Ishikawa (cell line): ENCODE results near the gene AGXT.

ENCODE experiments used
- CEBPB ChIP-seq: IDR thresholded peaks from 2 replicates; pipeline ENCODE4 v1.6.1; 2012
- CREB1 ChIP-seq: IDR thresholded peaks from 2 replicates; pipeline ENCODE4 v1.6.1; 2012; ENCODE audit warnings: low read depth
- EGR1 ChIP-seq: IDR thresholded peaks from 2 replicates; pipeline ENCODE4 v1.6.1; 2012
- EP300 ChIP-seq: IDR thresholded peaks from 2 replicates; pipeline ENCODE4 v1.6.1; 2012; ENCODE audit warnings: borderline replicate concordance
- FOXM1 ChIP-seq: IDR thresholded peaks from 2 replicates; pipeline ENCODE4 v1.6.1; 2012; ENCODE audit warnings: low read depth, borderline replicate concordance
- MAX ChIP-seq: IDR thresholded peaks from 2 replicates; pipeline ENCODE4 v1.6.1; 2012
- NFIC ChIP-seq: IDR thresholded peaks from 2 replicates; pipeline ENCODE4 v1.6.1; 2012
- RAD21 ChIP-seq: IDR thresholded peaks from 2 replicates; pipeline ENCODE4 v1.6.1; 2012; ENCODE audit warnings: low read depth
- REST ChIP-seq: IDR thresholded peaks from 2 replicates; pipeline ENCODE4 v1.6.1; 2012; ENCODE audit warnings: low read depth, mild to moderate bottlenecking
- TAF1 ChIP-seq: IDR thresholded peaks from 2 replicates; pipeline ENCODE4 v1.6.1; 2012; ENCODE audit warnings: low read depth, mild to moderate bottlenecking
- TCF12 ChIP-seq: IDR thresholded peaks from 2 replicates; pipeline ENCODE4 v1.6.1; 2012; ENCODE audit warnings: low read depth
- TEAD4 ChIP-seq: IDR thresholded peaks from 2 replicates; pipeline ENCODE4 v1.6.1; 2012
- USF1 ChIP-seq: IDR thresholded peaks from 2 replicates; pipeline ENCODE4 v1.6.1; 2012
- YY1 ChIP-seq: IDR thresholded peaks from 2 replicates; pipeline ENCODE4 v1.6.1; 2012; ENCODE audit warnings: low read depth
- ZBTB7A ChIP-seq: IDR thresholded peaks from 2 replicates; pipeline ENCODE4 v1.6.1; 2012; ENCODE audit warnings: low read depth

AGXT gene

GRCh38 chr2:240876035-240876474 lies 7.4 kb downstream of the AGXT start:
- TF ChIP-seq NFIC (no peak), USF1 (no peak), ZBTB7A (no peak), TAF1 (no peak), TCF12 (no peak), CEBPB (no peak), REST (no peak), TEAD4 (no peak), FOXM1 (no peak), EGR1 (no peak), RAD21 (no peak)

GRCh38 chr2:240876475-240877251 lies 8.0 kb downstream of the AGXT start:
- TF ChIP-seq YY1 (no peak), EGR1 (no peak), ZBTB7A (no peak), FOXM1 (no peak), EP300 (no peak), TCF12 (no peak), TAF1 (no peak), RAD21 (no peak)

- no peak for TF ChIP-seq MAX
- no peak for TF ChIP-seq TCF12
- TF ChIP-seq TAF1: no peak
- no peak for TF ChIP-seq YY1
- TF ChIP-seq ZBTB7A: no peak
- no peak for TF ChIP-seq REST
- TF ChIP-seq CREB1: no peak
- no peak for TF ChIP-seq CEBPB
- TF ChIP-seq EGR1: no peak
These were observed 9.1 kb downstream of the AGXT start for GRCh38 chr2:240877460-240878340.

GRCh38 chr2:240878341-240878936 lies 9.8 kb downstream of the AGXT start:
- no peak for TF ChIP-seq EGR1
- TF ChIP-seq TEAD4: no peak
- no peak for TF ChIP-seq MAX
- no peak for TF ChIP-seq NFIC
- no peak for TF ChIP-seq YY1
- TF ChIP-seq USF1: no peak
- TF ChIP-seq TAF1: no peak
- no peak for TF ChIP-seq TCF12
- no peak for TF ChIP-seq FOXM1
- TF ChIP-seq ZBTB7A: no peak
- TF ChIP-seq CEBPB: no peak
- no peak for TF ChIP-seq EP300
- TF ChIP-seq CREB1: no peak
- TF ChIP-seq REST: no peak
- TF ChIP-seq RAD21: no peak
